GM18517 (cell line): ENCODE data around the gene COG8.
"Not testable (repeated sequence)": the region's sequence is repeated elsewhere in the genome, so short reads cannot be mapped to it uniquely, and the experiment has no call there.

Experiments used
- ATAC-seq: cut with Tn5 transposase; IDR thresholded peaks from one replicate; pipeline ENCODE4 v1.9.1; 2021; ENCODE audit warnings: mild to moderate bottlenecking, moderate library complexity; ENCODE audit not compliant: unreplicated experiment

The COG8 gene

DNA sequence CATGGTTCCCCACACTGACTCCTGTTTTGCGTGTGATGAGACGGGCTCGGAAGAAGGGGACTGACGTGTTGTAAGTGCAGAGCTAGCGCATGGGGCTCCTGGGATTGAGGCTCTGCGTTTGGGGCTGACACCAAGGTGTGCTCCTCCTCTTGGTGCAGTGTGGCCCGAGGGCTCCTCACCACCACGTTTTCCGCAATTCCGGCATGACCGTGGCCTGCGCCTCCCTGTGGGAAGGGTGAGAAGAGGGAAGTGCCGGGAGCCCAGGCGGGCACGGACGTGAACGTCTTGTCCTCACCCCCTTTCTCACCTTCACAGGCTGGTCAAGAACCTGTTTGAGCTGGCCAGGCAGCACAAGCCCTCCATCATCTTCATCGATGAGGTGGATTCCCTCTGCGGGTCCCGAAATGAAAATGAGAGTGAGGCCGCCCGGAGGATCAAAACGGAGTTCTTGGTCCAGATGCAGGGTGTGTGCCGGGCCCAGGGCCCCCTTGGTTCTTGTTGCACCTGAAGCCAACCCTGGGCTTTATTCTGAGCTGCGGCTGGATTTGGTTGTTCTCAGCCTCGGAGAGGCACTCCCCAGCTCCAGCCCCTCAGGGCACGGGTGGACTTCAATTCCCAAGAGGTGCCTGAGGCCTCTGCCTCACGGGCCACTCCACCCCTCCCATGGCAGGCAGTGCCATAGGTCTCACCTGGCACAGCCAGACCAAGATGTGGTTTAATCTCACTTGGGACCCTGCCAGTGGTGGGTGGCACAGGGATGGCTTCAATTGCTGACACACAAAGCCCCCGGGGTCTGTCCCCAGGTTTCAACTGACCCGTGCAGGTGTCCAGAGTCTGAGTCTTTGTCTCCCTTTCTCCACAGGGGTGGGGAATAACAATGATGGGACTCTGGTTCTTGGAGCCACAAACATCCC is 19.3 kb downstream of the COG8 start:
- no peak for ATAC-seq

DNA sequence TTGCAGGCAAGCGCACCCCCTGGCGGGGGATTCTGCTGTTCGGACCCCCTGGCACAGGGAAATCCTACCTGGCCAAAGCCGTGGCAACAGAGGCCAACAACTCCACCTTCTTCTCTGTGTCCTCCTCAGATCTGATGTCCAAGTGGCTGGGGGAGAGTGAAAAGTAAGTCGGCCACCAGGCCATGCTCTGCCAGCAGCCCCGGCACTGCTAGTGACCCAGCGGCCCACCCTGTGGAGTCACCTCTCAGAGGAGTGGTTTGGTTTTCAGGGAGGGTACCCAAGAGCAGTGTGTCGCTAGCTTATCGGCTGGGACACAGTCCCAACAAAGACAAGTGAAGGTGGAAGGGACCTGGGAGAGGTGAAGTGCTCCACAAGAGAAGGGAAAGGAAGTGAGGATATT is 20.0 kb downstream of the COG8 start:
- no peak for ATAC-seq

- ATAC-seq: no peak
Measured at GRCh38 chr16:69318911-69319289, 20.5 kb downstream of the COG8 start.

DNA sequence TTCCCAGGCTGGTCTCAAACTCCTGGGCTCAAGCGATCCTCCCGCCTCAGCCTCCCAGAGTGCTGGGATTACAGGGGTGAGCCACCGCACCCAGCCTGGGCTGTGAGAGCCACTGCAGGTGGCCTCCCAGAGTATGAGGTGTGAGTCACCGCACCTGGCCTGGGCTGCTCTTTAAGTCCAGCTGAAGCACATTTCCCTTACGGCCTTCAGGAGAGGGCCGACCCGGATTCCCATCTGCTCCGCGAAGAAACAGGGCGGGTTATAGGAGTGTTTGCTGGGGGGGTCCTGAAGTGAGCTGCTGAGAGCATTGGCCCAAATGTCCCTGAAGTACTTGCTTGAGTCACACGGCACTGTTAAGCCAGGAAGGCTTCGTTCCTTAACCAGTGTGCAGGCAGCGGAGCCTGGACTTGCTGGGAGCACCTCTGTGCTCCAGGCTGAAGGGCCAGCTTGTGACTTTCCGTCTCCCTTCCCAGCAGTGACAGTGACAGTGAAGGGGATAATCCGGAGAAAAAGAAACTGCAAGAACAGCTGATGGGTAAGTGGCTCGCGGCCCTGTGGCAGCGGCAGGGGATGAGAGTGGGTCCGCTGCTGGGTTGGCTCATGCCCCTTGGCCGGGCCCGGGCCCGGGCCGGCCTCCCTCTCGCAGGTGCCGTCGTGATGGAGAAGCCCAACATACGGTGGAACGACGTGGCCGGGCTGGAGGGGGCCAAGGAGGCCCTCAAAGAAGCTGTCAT is 21.0 kb downstream of the COG8 start:
- no peak for ATAC-seq

- no peak for ATAC-seq
Measured at GRCh38 chr16:69316595-69317034, 22.7 kb downstream of the COG8 start.

- ATAC-seq: no peak
Measured at GRCh38 chr16:69315486-69316311, 23.7 kb downstream of the COG8 start.

DNA sequence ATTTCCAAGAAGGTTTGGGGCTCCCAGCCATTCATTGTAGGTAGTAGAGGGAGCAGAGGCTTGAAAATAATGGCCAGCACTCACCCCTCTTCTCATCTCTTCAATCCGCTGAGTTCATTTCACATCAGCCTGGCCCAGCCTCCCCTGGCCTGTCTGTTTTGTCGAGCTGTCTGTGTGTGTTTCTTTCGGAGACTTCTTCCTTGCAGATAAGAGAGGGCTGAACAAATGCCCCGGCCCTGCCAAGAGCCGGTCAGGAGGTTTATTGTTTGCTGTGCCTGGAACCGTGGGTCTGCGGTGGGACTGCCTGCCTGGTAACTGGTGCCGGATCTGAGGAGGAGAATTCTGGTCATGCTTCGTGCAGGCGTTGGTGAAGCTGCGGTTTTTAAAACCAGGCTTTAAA is 24.8 kb downstream of the COG8 start:
- ATAC-seq: no peak

DNA sequence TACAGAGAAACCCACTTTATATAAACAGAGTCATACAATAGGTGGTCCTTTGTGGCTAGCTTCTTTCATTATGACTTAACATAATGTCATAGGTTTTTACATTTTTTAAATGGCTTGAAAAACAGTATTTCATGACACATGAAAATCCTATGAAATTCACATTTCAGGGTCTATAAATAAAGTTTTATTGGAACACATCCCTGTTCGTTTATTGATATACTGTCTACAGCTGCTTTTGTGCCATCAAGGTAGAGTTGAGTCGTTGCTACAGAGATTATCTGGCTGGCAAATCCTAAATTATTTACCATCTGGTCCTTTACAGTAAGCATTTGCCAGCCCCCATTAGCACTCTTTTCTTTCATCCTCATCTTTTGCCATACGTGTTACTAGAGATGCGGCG is 25.9 kb downstream of the COG8 start:
- ATAC-seq: no peak

GRCh38 chr16:69311533-69312387 is 27.6 kb downstream of the COG8 start:
- peak; percentile 65 for ATAC-seq

DNA sequence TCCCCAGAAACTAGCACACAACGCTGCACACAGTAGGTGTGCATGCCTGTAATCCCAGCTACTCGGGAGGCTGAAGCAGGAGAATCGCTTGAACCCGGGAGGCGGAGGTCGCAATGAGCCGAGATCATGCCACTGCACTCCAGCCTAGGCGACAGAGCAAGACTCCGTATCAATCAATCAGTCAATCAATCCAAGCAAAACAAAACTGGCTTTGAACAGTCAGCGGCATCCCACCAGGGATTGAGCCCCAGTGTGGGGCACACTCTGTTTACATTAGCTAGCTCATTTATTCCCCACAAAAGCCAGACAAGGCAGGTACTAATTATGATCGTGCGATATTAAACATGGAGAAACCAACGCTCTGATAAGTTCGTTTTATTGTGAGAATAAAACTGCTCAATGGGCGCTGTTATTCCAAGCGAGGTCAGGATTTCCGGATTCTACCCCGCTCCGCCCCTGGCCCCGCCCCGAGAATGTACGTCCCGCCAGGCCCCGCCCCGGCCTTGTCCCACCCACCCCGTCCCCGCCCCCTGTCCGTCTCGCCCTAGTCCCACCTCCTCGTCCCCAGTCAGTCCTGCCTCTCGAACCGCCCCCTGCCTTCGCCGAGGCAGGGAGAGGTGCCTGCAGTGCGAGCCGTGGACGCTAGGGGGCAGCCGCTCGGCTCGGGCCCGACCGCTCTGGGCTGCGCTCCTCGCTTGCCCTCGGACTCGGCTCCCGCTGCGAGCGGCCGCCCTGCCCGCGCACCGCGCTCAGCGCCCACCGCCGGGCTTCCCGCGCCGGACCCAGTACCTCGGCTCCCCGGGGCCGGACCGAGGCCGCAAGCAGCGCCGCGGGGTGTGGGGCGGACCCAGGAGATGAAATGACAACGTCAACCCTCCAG is 28.5 kb downstream of the COG8 start, which contains the start of gene VPS4A:
Gene VPS4A, plus strand, starts transcription at position 698 of the 880 bp plus-strand sequence. Its CDS starts 162 bp downstream, at position 860.
- peak; percentile 88 for ATAC-seq

DNA sequence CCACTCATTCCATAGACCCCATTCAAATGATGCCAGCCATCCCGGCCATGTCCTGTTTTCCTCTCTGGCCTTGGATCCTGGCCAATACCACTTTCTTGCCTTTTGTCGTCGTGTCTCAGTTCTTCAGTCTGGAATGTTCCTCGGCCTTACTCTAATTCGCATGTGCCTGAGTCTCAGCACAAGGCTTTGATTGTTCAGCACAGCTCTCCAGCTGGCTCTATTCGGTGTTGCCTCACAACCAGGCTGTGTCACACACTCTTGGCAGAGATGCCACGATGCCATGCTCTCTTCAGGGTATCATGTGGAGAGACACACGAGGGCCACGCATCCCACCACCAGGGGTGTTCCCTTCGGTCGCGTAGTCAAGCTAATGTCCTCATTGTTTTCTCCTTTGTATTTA is 30.0 kb downstream of the COG8 start:
- no peak for ATAC-seq

DNA sequence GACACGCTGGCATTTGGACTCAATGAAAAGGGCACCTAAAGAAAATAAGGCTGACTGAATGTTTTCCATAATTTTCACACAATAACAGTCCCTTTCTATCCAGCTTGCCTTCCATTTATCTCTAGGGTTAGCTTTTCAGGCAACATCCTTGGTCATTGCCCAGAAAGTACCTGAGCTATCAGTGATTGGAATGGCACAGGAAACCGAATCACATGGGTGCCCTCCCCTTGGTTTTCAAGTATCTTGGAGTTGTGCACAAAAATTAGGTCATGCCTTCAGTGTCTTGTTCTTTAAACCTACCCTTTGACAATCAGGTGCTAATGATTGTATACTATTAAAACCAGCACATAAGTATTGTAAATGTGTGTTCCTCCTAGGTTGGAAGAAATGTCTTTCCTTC is 31.5 kb downstream of the COG8 start:
- no peak for ATAC-seq

GRCh38 chr16:69307091-69307490 is 32.3 kb downstream of the COG8 start:
- ATAC-seq: no peak

DNA sequence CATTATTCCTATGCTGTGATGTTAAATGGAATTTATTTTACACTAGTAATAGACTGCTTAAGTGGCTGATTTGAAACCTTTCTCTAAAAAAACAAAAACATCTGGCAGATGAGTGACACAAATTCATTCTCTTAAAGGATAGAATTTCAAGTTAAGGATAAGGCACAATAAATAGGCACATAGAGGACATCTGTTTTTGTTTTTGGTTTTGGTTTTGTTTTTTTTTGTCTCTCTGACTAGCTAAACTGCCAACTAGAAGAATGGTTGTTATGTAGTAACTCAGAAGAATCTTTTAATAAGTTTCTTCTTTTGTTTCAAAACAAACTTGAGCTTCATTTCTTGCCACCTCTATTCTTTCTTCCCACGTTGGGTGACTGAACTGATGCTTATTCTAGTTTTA is 33.3 kb downstream of the COG8 start:
- no peak for ATAC-seq

DNA sequence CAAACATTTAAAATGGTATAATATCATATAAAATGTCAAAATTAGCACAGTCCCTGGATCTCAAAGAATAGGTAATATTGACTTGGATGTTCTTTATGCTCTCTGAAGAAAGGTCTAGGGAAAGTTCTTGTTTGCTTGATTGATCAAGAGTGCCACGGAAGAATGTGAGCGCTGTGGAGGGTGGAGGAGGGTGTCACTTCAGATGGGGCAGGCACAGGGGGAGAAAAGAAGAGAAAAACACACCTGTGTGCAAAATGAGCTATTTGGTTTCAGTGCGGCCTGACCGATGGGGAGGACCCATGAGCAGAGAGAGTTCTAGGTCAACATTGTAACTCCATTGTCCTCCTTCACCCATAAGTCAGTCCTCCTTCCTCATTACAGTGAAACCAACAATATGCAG is 37.1 kb downstream of the COG8 start:
- ATAC-seq: no peak

DNA sequence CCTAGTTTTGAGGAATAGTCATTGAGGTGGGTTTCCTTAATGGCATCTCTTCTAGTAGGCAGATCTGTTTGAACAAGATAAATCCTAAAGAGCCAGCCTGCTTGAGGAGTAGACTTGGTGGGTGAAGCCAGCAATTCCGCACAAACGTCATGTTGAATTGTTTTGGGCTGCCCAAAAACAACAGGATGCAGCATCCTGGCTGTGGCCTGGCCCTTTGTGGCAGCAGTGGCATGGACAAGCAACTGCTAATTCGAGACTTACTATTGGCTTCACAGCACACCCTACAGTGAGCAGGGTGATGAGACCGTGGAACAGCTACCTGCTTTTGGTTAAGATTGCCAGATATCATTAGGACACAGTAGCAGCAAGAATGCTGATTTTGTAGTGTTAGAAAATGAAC is 37.5 kb downstream of the COG8 start:
- no peak for ATAC-seq

DNA sequence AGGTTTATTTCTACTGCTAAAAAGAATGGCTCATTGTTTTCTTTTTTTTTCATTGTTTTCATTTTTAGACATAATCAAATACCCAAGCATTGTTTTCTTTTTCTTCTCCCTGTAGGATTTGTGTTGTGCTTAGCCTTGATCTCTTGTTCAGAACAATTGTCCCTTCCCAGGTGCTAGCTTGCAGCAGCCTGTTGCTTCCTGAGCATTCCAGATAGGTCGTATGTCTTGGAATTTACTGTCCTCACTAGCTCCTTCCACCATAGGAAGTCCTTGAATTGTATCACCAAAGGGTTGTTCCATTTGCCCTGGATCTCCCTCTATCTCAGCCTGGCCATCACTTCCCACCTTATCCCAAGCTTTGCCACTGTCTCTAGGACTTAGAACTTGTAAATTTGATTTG is 38.2 kb downstream of the COG8 start:
- no peak for ATAC-seq

GRCh38 chr16:69298261-69298660 is 41.1 kb downstream of the COG8 start:
- no peak for ATAC-seq

- ATAC-seq: not testable (repeated sequence)
Measured at GRCh38 chr16:69296771-69297170, 42.6 kb downstream of the COG8 start.
